NCI-H82 treated with DMSO at 0.1 percent for 48 hours (cell line): ENCODE data around the gene EHD1.

Experiments used
- DNase-seq: peaks from one replicate; lab custom pipeline; 2025; ENCODE audit not compliant: unreplicated experiment; lab: John Stamatoyannopoulos, UW

Gene EHD1

GRCh38 chr11:64845129-64845775 lies 33.2 kb downstream of the EHD1 start:
- no peak for DNase-seq

- peak; percentile 16 for DNase-seq
Observed at GRCh38 chr11:64844330-64845128, 33.9 kb downstream of the EHD1 start, which contains the start of gene CDC42BPG. Gene CDC42BPG, minus strand, starts transcription at chr11:64844653. Its CDS starts 84 bp downstream, at chr11:64844569.

- DNase-seq, result no peak
Observed at GRCh38 chr11:64843686-64844329, 34.6 kb downstream of the EHD1 start.

- DNase-seq, result no peak
Observed at GRCh38 chr11:64842851-64843685, 35.4 kb downstream of the EHD1 start.

- DNase-seq, result no peak
Observed at GRCh38 chr11:64842366-64842759, 36.1 kb downstream of the EHD1 start.

- no peak for DNase-seq
Observed at GRCh38 chr11:64841592-64842365, 36.6 kb downstream of the EHD1 start.

GRCh38 chr11:64839887-64840782 lies 38.3 kb downstream of the EHD1 start:
- no peak for DNase-seq

- no peak for DNase-seq
Observed at GRCh38 chr11:64839335-64839734, 39.1 kb downstream of the EHD1 start.

GRCh38 chr11:64838600-64839334 lies 39.7 kb downstream of the EHD1 start:
- DNase-seq, result no peak

GRCh38 chr11:64837887-64838351 lies 40.5 kb downstream of the EHD1 start:
- no peak for DNase-seq

- DNase-seq, result no peak
Observed at GRCh38 chr11:64836448-64837072, 41.9 kb downstream of the EHD1 start.

- DNase-seq, result no peak
Observed at GRCh38 chr11:64835616-64836447, 42.6 kb downstream of the EHD1 start.

- DNase-seq, result no peak
Observed at GRCh38 chr11:64834723-64835615, 43.5 kb downstream of the EHD1 start.

- no peak for DNase-seq
Observed at GRCh38 chr11:64834031-64834722, 44.2 kb downstream of the EHD1 start.

GRCh38 chr11:64833509-64833908 lies 44.9 kb downstream of the EHD1 start:
- no peak for DNase-seq

- DNase-seq, result no peak
Observed at GRCh38 chr11:64833198-64833502, 45.3 kb downstream of the EHD1 start.
